G401 (cell line): ENCODE data around the gene CAMKK2. TPM values are rescaled to one million over a fixed set of nuclear protein-coding genes. Genes with fewer than 3 reads are reported as not detected.
"Not testable (repeated sequence)": the region's sequence is repeated elsewhere in the genome, so short reads cannot be mapped to it uniquely, and the experiment has no call there.

ENCODE experiments used
- DNase-seq: peaks from one replicate; pipeline ENCODE4 v3.0.0-alpha.2; 2015; ENCODE audit warnings: low spot score
- in situ Hi-C: cut with HindIII; loops from 2 replicates; pipeline ENCODE4 v1.10.0; 2016; ENCODE audit warnings: low sequenced_read_pairs, mixed read lengths
- total RNA-seq: library from RNA; depleted of rRNA; stranded (reverse); fragments of >200 nt; shearing (Covaris generic); gene quantifications from 2 replicates; pipeline ENCODE4 v1.2.3, GENCODE V29; 2014; rRNA removed

Gene CAMKK2
- 22.5 and 27.2 TPM in 2 replicates for total RNA-seq

DNA sequence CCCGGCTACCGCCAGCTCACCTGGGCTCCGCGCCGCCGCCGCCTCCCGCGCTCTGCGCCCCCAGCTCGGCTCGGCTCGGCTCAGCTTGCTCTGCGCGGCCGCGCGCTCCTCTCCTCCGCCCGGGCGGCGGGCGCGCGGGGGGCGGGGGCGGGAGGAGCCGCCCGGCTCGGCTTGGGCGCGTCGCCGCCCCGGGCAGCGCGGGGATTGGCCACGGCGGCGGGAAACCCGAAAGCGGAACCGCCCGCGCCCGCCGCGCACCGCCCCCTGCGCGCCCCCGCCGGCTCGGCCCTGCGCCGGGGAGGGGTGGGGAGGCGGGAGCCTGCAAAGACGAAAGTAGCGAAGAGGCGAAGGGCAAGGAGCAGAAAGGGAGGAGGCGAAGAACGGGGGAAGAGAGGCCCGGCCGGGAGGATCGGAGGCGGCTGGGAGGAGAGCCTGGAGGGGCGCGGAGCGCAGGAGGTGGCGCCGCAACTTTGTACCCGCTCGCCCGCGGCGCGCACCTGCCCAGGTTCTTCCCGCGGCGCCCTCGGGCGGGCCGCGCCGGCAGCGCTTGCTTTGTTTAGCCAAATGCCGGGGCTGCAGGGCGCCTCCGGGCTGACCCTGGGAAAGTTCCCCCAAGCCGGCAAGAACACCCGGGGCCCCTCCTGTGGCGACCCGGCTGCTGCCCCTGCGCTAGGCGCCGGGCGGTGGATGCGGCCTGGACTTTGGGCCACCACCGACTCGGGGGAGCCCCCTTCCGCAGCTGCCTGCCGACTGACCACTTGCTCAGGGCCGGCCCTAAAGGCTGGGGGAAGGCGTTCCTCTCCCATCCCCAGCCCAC is at the start of gene CAMKK2:
CAMKK2 (minus strand) TSS at position 92 of the 817 bp plus-strand sequence. CDS start 22,183 bp downstream, outside the sequence.
- peak; percentile 81 for DNase-seq
- in situ Hi-C loops = no loop called here

DNA sequence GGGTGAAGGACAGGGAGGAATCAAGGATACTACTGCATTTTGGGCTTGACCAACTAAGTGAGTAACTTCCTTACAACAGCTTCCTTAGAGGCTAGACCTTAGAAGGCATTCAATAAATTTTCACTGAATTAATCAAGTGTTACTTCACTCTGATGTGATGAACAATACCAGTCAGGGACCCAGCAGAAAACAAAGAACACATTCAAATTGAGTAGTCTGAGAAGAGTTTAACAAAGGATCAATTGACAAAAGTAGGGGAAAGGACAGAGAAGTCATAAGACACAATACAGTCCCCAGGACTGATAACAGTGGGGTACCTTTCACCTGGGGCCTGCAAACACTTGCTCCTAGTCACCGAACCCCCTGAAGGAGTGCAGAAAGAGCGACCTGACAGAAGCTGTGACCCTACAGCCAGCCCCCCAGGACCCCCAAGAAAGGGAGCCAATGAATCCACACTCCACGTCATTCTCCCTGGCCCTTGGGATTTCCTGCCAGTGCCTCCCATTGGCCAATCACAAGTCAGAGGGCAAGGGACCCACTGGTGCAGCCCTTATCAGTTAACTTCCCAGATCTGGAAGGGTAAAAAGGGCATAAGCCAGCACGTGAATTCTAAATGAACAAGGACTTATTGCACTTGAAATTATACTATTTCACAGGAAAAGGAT is 48.8 kb upstream of the CAMKK2 start:
- no peak for DNase-seq
- in situ Hi-C loops = no loop called here

DNA sequence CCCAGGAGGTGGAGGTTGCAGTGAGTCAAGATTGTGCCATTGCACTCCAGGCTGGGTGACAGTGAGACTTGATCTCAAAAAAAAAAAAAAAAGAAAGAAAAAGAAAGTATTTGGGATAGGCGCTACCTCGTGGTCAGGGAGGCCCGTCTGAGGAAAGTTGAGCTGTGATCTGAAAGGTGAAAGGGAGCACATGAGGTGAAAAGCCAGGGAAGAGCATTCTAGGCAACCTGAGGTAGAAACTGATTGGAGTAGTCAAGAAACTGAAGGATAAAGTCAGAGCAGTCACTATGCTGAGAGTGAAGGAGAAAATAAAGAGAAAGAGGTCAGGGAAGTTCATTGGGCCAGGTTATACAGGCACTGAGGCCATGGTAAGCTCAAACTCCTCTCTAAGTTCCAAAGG is 48.0 kb upstream of the CAMKK2 start:
- in situ Hi-C loops = no loop called here
- DNase-seq = no peak

DNA sequence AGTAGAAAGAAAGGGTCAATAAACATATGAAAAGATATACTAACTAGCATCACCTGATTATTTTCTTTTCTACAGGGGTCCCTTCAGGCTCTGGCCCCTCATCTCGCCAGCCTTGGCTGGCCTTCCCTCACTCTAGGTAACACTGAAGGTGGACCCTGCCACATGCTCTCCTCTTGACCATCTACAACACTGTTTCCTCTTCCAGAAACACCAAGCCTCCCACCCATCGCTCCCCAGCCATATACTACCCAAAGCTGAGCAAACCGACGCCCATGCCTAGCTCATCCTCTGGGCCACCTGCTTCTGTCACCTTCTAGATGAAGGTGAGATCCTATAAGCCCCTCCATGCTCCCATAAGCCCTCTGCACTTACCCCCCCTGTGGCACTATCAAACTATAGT is 40.9 kb upstream of the CAMKK2 start:
- DNase-seq = no peak
- in situ Hi-C loops = no loop called here

DNA sequence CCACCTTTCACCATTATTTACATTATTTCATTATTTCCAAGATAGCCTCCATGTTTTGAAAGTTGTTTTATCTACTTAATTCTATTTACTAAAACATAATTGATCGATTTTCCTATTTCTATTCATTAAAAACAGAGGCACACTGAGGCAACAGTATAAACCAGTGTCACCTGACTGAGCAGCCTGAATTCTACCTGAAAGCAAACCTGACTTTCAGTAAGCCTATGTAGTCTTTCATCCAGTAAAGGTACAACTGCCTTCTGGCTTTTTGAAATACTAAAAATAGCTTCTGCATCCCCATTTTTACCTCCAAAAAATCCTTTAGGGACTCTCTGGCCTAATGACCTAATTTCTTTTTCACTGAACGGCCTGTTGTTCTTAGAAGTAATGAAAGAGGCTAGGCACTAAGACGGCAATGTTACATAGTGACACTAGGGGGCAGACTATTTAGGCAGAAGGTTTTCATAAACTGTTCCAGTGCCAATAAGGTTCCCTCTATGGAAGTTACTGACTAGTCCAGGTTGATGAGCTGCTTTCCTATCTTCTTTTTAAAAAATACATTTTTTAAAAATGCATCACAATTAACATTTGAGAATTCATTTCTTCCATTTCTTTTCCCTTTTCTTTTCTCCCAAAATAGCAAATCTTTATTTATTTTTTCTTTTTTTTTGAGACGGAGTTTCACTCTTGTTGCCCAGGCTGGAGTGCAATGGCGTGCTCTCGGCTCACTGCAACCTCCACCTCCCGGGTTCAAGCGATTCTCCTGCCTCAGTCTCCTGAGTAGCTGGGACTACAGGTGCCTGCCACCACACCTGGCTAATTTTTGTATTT is 38.2 kb upstream of the CAMKK2 start:
- peak; percentile 82 for DNase-seq
- in situ Hi-C loops = no loop called here

DNA sequence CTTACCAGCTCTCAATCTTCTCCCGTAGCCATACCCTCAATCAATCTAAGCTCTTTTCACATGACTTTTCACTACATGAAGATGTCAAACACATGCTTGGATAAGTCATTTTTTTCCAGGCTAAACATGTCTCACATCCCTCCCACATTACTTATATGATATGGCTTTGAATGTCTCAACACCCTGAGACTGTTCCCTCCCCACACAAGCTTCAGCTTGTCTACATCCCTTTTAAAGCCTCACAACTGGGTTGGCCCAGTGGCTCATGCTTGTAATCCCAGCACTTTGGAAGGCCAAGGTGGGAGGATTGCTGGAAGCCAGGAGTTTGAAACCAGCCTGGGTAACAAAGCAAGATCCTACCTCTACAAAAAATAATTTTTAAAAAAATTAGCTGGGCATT is 37.2 kb upstream of the CAMKK2 start:
- DNase-seq = no peak
- in situ Hi-C loops = no loop called here

DNA sequence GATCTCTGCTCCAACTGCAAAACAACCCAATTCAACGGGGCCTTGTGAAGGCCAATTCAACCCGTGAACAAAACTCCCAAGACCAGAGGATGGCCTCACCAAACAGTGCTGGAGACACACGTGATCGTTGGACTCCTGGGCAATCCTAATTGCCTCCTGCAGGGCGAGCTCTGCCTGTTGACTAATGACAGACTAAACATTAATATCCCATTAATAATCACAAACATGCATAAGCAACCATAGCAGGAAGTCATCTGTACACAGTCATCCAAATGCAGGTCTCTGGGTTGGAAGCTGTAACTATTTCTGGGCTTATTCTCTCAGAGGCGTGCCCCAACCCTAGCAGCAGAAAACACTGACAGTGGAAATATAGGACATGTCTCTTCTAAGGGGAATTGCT is 34.7 kb upstream of the CAMKK2 start:
- in situ Hi-C loops = no loop called here
- DNase-seq = no peak

DNA sequence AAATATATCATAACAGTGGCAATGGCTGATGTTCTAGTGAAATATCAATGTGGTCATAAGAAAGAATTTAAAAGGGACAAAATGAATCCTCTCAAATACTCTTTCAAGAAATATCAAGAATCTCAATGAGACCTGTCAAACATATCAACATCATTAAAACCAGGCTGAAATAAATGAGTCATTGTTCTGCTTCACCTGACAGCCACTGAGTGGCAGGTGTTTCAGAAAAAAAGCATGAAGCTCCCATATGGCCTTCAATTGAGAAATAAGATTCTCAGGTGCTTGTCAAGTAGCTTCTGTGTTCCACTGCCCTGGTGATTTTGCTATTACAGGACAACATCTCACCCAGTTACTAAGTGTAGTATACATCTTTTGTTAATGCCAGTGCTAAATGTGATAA is 34.2 kb upstream of the CAMKK2 start:
- in situ Hi-C loops = no loop called here
- DNase-seq = no peak

DNA sequence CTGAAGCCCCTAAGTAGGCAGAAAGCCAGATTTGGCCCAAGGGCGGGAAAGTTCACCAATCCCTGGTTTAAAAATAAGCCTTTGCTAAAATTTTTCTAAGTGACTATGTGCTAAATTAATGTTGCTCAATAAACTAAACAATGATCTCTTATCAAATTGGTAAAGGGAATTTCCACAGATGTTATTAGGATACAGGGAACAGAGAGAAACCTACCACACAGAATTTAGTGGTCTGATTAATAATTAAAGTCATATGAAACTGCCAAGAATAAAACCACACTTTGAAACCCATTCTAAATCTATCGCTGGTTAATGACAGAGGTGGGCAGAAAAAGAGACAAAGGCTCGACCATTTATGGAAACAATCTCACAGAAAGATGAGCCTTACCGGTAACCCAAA is 33.7 kb upstream of the CAMKK2 start:
- no peak for DNase-seq
- in situ Hi-C loops = no loop called here

DNA sequence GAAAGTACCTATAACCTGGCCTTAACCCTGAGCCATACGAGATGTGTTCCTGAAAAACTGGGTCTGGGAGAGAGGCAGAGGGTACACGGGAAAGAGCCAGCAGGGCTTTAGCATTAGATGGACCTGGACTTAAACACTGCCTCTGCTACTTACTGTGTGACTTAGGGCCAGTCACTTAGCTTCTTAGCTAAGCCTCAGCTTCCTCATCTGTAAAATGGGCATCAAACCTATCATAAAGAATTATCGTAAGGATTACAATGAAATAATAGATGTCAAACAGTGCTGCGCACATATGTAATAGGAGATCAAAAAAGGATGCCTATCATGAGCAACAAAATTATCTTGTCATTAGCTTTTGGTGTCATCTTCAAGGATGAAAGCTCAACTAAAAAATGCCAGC is 32.1 kb upstream of the CAMKK2 start:
- DNase-seq = no peak
- in situ Hi-C loops = no loop called here

DNA sequence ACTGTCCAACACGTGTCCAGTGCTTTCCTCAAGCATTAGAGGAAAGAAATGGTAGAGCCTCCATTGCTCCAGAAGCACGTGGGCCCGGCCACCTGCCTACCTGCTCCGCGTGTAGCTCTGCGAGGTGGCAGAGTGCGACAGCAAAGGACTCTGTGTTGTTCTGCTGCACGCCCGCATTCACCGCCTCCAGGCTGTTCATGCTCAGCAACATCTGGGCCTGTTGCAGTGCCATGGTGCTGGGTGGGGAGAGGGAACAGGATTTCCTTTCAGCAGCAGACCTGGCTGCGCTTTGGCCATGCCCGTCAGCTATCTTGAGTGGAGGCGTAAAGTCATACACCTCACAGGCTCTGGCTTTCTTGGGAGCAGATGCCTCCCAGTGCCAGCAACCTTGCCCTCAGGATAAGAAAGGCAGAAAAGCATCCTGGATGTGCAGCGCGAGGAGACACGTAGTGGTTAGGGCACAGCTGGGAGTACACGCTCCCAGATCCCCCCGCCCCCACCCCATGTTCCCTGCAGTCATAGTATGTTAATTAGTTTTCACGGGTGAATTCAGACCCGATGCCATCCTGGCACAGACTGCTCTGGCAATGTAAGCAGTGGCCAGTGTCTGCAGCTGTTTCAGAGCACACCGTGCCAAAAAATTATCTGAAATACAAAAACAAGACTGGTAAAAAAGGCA is 30.6 kb upstream of the CAMKK2 start:
- DNase-seq = no peak
- in situ Hi-C loops = no loop called here

DNA sequence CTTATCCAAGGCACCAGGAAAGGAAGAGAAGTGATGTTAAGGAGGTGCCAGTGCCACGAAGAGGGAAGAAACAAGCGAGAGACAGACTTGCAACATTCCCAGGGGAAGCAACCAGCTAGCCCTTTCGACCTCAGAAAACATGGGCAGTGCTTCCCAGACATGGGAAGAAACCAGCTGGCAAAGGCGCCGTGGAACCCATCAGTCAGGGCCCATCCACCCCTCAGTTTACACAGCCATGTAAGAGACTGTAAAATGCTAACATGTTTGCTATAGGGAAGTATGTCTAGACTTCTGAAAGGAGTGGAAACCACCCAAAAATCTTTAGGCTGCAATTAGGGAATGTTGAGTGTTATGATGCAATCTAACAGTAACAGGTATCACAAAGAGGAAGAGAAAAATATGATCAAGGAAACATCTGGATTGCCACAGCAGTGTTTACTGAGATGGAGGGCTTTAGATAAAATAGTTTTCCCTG is 29.4 kb upstream of the CAMKK2 start:
- no peak for DNase-seq
- in situ Hi-C loops = no loop called here

DNA sequence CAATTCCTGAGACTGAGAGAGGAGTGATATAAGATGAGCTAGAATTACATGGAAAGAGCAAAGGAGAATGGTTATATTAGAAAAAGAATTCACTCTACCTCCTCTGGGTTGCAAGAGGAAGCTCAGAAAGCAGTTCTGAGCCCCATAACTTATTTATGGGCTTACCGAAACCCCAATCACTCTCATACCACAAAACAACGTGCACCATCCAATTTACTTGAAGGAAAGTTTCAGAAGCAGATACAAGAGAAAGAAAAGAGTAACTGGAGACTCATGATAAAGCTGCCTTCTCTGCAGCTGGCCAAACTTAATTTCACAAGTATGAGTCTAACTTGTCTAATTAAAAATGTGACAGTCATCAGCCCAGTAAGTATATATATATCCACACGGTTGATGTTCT is 27.4 kb upstream of the CAMKK2 start:
- in situ Hi-C loops = no loop called here
- DNase-seq = no peak

DNA sequence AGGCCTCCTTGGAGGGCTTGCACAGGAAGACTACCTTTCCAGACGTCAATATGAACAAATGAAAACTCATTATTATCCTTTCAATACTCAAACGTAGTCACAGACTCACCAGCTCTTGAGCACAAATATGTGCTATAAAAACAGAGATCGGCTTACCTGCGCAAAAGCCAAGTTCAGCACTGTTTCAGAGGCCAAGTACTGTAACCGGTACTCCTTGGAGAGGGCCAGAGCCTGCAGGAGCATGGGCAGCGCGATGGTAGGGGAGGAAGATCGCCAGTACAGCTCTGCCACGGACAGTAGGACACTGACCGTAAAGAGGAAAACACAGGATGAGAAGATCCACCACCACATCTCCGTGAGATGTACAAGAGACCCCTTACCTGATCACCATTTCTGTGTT is 21.6 kb upstream of the CAMKK2 start:
- in situ Hi-C loops = no loop called here
- no peak for DNase-seq

DNA sequence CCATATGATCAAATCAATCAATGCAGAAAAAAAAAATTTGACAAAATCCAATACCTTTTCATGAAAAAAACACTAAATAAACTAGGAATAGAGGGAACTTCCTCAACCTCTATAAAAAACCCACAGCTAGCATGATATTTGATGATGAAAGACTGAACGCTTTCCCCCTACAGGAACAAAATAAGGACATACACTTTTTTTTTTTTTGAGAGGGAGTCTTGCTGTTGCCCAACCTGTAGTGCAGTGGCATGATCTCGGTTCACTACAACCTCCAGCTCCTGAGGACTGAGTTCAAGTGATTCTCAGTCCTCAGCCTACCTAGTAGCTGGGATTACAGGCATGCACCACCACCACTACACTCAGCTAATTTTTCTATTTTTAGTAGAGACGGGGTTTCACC is 17.9 kb upstream of the CAMKK2 start:
- DNase-seq = no peak
- in situ Hi-C loops = no loop called here

DNA sequence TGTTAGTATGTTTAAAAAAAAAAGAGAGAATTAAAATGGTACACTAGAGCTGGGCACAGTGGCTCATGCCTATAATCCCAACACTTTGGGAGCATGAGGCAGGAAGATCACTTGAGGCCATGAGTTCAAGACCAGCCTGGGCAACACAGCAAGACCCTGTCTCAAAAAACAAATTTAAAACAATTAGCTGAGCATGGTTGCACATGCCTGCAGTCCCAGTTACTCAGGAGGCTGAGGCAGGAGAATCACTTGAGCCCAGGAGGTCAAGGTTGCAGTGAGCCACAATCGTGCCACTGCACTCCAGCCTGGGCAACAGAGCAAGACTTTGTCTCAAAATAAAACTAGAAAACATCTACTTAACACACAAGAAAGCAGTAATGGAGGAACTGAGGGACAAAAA is 13.7 kb upstream of the CAMKK2 start:
- DNase-seq, in situ Hi-C loops: not testable (repeated sequence)

DNA sequence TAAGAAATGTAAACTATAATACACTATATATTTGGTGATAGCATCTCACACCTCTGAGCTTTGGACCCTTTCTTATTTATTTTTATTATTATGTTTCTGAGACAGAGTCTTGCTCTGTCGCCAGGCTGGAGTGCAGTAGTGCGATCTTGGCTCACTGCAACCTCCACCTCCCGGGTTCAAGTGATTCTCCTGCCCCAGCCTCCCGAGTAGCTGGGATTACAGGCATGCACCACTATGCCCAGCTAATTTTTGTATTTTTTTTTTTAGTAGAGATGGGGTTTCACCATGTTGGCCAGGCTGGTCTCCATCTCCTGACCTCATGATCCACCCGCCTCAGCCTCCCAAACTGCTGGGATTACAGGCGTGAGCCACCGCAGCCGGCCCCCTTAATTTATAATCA is 10.9 kb upstream of the CAMKK2 start:
- in situ Hi-C loops, DNase-seq: not testable (repeated sequence)

DNA sequence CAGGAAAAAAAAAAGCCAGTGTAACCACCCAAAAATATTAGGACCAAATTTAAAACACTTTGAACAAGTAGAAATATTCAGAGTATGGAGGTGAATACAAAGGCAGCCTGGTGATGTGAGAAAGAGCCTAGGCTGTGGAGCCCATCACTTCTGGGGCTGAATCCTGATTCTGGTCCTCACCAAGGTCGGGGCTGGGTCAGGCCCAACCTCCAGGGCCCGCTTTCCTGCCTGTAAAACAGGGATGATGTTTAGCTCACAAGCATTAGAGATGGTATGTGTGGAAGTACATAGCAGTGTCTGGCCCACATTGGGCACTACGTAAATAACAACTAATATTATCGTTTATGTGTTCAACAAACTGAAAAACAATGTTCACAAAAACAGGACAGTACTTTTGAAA is 7.8 kb upstream of the CAMKK2 start:
- DNase-seq = no peak
- in situ Hi-C loops = no loop called here

DNA sequence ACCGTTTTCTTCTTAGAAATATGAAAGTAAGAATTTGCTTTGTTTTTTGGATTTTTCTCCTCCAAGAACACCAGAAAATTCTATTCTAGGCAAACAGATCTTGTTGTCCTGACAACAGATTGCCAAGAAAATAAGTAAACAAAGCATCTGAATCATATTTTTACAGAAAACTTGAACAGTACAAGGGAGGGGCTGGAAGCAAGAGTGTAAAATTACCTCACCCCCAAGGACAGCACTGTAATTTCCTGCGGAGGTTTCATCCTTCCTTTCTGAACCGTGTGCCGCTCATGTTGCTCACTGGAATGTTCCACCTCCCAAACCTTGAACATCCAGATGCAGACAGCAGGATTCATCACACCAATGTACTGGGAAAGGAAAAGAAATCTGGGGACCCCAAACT is 5.4 kb upstream of the CAMKK2 start:
- in situ Hi-C loops = no loop called here
- no peak for DNase-seq
